Activated B cell treated with CpG ODN at 0.5 μM for 24 hours (primary cell): Measurements from ENCODE around the gene ADAMTSL1. TPM values are rescaled to one million over a fixed set of nuclear protein-coding genes. Genes with fewer than 3 reads are reported as not detected.

Experiments
- ATAC-seq: fragments of 200-7000 bp; cut with Tn5 transposase; one replicate; pipeline ENCODE4 v1.10.0; 2021; ENCODE audit warnings: low read depth, mild to moderate bottlenecking, moderate library complexity
- CTCF ChIA-PET: fragments of 350-600 bp; sonication (Branson Sonifier 250); formaldehyde crosslinking; loops from one replicate; lab custom pipeline; 2021; ENCODE audit warnings: antibody characterized with exemption; lab: Charles Lee
- POLR2A ChIA-PET: fragments of 350-600 bp; sonication (Branson Sonifier 250); formaldehyde crosslinking; loops from one replicate; lab custom pipeline; 2021; ENCODE audit warnings: antibody characterized with exemption; lab: Charles Lee
- DNase-seq: peaks from one replicate; pipeline ENCODE4 v3.0.0; 2022
- H3K27ac Mint-ChIP-seq: one replicate; pipeline ENCODE4 v1.8.0; 2020; ENCODE audit warnings: mixed read lengths
- H3K27me3 Mint-ChIP-seq: one replicate; pipeline ENCODE4 v1.8.0; 2021; ENCODE audit warnings: mixed read lengths
- H3K36me3 Mint-ChIP-seq: one replicate; pipeline ENCODE4 v1.8.0; 2021; ENCODE audit warnings: low read depth, mixed read lengths
- H3K4me1 Mint-ChIP-seq: one replicate; pipeline ENCODE4 v1.8.0; 2021; ENCODE audit warnings: mixed read lengths
- H3K4me3 Mint-ChIP-seq: one replicate; pipeline ENCODE4 v1.8.0; 2020; ENCODE audit warnings: mild to moderate bottlenecking, mixed read lengths
- H3K9me3 Mint-ChIP-seq: one replicate; pipeline ENCODE4 v1.8.0; 2020; ENCODE audit warnings: mixed read lengths
- intact Hi-C: fragments of 100-400 bp; cut with micrococcal nuclease; formaldehyde crosslinking; loops from one replicate; pipeline ENCODE4 v1.15.1; 2024
- total RNA-seq: library from RNA; stranded (reverse); gene quantifications from 2 replicates; pipeline ENCODE4 v1.2.3, GENCODE V29; 2022
- TF ChIP-seq, protein P1 (sequence below): fragments of 200-600 bp; IDR thresholded peaks from one replicate; pipeline ENCODE4 v1.8.0; 2022; ENCODE audit warnings: antibody characterized with exemption, mild to moderate bottlenecking

ADAMTSL1 gene
- total RNA-seq, 1 donor from 2014 or later = not detected

DNA sequence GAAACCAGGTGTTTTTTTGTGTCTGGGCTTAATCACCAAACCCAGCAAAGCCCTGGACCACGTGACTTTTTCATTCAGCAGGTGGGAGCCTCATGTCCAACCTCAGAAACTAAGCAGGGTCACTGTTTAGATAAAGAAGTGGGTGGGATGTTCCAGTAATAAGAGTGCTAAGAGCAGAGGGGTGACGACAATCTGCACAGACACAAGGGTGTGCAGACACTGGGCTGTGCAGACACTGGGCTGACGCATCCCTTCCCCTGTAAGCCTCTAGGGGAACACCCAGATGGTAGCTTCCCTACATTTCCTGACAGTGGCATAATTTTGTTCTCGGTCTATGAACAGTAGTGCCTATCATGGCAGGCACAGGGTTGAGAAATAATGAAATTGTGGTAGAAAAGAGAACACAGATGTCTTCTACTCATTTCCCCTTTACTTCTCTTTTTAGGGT is 474.0 kb downstream of the ADAMTSL1 start:
- Mint-ChIP-seq H3K4me3 (no peak overlapping the region), H3K27ac (no peak overlapping the region), H3K4me1 (no peaks in the 10 kb centered on the region), H3K36me3 (no peaks in the 10 kb centered on the region), H3K9me3 (no peaks in the 10 kb centered on the region), H3K27me3 (peaks cover 5% of the 10 kb centered on the region)
- TF ChIP-seq, protein P1, sequence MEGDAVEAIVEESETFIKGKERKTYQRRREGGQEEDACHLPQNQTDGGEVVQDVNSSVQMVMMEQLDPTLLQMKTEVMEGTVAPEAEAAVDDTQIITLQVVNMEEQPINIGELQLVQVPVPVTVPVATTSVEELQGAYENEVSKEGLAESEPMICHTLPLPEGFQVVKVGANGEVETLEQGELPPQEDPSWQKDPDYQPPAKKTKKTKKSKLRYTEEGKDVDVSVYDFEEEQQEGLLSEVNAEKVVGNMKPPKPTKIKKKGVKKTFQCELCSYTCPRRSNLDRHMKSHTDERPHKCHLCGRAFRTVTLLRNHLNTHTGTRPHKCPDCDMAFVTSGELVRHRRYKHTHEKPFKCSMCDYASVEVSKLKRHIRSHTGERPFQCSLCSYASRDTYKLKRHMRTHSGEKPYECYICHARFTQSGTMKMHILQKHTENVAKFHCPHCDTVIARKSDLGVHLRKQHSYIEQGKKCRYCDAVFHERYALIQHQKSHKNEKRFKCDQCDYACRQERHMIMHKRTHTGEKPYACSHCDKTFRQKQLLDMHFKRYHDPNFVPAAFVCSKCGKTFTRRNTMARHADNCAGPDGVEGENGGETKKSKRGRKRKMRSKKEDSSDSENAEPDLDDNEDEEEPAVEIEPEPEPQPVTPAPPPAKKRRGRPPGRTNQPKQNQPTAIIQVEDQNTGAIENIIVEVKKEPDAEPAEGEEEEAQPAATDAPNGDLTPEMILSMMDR = no peak
- ATAC-seq (no peak), DNase-seq (no peak)
- CTCF ChIA-PET = no interaction called here
- POLR2A ChIA-PET = no interaction called here
- intact Hi-C loops = no loop called here

DNA sequence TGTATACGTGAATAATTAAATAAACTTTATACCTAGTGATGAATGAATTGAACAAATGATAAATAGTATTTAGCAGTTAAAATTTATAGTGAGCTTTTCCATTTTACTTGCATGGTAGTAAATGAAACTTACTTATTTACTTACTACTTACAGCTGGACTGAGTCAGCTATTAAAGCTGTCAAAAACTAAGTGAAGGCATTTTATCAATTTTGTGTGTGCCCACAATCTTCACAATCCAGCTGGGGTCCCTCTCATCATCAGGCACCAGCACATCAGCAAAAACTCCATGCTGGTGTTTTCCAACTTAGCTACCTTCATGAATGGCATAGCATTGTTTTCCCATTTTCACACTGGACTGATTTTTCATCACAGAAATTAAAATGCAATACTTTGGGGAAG is 478.0 kb downstream of the ADAMTSL1 start:
- no peak overlapping the region for H3K27ac Mint-ChIP-seq
- ChIA-PET CTCF (no interaction called here), POLR2A (no interaction called here)
- no peaks in the 10 kb centered on the region for H3K27me3 Mint-ChIP-seq
- no peaks in the 10 kb centered on the region for H3K36me3 Mint-ChIP-seq
- TF ChIP-seq, protein P1 = no peak
- no peak overlapping the region for H3K4me3 Mint-ChIP-seq
- intact Hi-C loops = no loop called here
- DNase-seq (no peak), ATAC-seq (no peak)
- no peaks in the 10 kb centered on the region for H3K9me3 Mint-ChIP-seq
- H3K4me1 Mint-ChIP-seq = no peaks in the 10 kb centered on the region

DNA sequence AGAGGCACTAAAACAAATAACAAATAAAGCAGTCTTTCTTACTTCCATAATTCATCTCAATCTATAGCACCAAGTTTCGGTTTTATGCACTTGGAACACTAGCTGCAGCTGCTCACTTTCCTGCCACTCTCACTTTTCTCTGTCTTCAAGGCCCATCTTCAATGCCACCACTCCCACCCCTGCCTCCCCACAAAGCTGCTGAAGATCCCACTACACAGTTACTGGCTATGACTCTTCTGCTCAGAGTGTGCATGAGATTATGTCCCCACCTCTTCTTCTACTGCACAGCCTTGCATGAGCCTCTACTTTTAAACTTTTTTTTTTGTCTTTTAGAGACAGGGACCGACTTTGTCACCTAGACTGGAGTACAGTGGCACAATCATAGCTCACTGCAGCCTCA is 481.7 kb downstream of the ADAMTSL1 start:
- Mint-ChIP-seq H3K27ac (no peak overlapping the region), H3K4me3 (no peak overlapping the region), H3K4me1 (no peaks in the 10 kb centered on the region), H3K9me3 (no peaks in the 10 kb centered on the region), H3K36me3 (no peaks in the 10 kb centered on the region), H3K27me3 (no peaks in the 10 kb centered on the region)
- ChIA-PET POLR2A (no interaction called here), CTCF (no interaction called here)
- DNase-seq (no peak), ATAC-seq (no peak)
- intact Hi-C loops = no loop called here
- TF ChIP-seq, protein P1 = no peak
